Measurements from ENCODE around the gene FLT1.

DNA sequence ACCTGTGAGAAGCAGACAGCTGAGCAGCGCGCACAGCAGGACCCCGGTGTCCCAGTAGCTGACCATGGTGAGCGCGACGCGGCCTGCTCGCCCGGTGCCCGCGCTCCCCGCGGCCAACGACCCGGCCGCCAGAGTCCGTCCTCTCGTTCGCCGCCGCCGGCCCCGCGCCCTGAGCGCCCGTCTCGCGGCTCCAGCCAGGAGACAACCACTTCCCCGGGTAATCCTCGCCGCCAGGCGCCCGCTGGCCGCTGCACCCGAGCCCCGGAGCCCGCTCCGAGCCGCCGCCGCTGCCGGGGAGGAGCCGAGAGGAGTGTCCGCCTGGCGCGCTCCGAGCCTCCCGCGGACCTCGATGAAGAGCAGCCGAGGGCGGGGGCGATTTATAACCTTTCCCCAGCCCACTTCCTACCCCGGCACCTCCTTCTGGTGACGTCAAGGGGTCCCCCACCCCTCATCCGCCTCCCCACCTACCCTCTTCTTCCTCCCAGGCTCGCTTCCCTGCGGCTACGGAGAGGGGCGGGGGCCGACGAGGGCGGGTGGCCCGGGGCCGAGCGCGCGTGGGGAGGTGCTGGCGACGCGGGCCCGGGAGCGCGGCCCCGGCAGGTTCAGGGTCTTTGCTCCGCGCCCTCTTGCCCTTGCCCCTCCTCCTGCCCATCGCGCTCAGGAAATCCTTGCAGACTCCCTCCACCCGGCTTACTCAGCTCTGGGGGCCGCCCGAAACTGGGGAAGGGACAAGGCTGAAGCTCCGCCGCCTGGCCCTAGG lies at the start of gene FLT1:
- no peak for TF ChIP-seq FOXK2 (IDR thresholded peaks at IDR 0.05)
- TF ChIP-seq TARDBP (IDR thresholded peaks at IDR 0.05), result no peak
- no peak for TF ChIP-seq SP1 (IDR thresholded peaks at IDR 0.05)
